HepG2 (cell line): ENCODE results near the gene TBC1D14. TPM values are rescaled to one million over a fixed set of nuclear protein-coding genes. Genes with fewer than 3 reads are reported as not detected.

Experiments used
- BRD4 ChIP-seq: sonication (generic); formaldehyde crosslinking; IDR thresholded peaks from 2 replicates; pipeline ENCODE4 v1.4.0; 2020; ENCODE audit warnings: missing genetic modification reagents
- CREB1 ChIP-seq, 2 experiments: fragments of 450-650 bp in 1 of 2; IDR thresholded peaks; 2 replicates each; pipeline ENCODE4 v1.6.1; 2016 to 2017; ENCODE audit warnings: control low read depth in 1 of 2, mild to moderate bottlenecking in 1 of 2, missing compliant biosample characterization in 1 of 2, missing genetic modification characterization in 1 of 2
- GTF3A ChIP-seq: sonication (generic); formaldehyde crosslinking; conservative IDR thresholded peaks from 2 replicates; pipeline ENCODE4 v1.4.0; 2020; ENCODE audit warnings: mild to moderate bottlenecking, missing genetic modification reagents
- HNF4G ChIP-seq, 2 experiments: sonication (generic) in 1 of 2; formaldehyde crosslinking in 1 of 2; IDR thresholded peaks; 2 replicates each; pipeline versions ENCODE4 v1.4.0 to v1.6.1; 2011 to 2020; ENCODE audit warnings: borderline replicate concordance in 2 of 2, low read depth in 2 of 2, mild to moderate bottlenecking in 2 of 2, low read length in 1 of 2, missing genetic modification reagents in 1 of 2, moderate library complexity in 1 of 2
- HOXA3 ChIP-seq: sonication (generic); formaldehyde crosslinking; IDR thresholded peaks from 2 replicates; pipeline ENCODE4 v1.5.0; 2020; ENCODE audit warnings: missing genetic modification reagents
- KAT8 ChIP-seq: IDR thresholded peaks from 2 replicates; pipeline ENCODE4 v1.6.1; 2016; ENCODE audit warnings: missing genetic modification reagents, missing compliant biosample characterization
- SCMH1 ChIP-seq: sonication (generic); formaldehyde crosslinking; IDR thresholded peaks from 2 replicates; pipeline ENCODE4 v1.9.0; 2021; ENCODE audit warnings: missing genetic modification reagents, mild to moderate bottlenecking, borderline replicate concordance
- SMAD1 ChIP-seq: sonication (generic); formaldehyde crosslinking; IDR thresholded peaks from 2 replicates; pipeline ENCODE4 v1.4.0; 2020; ENCODE audit warnings: missing genetic modification reagents, low read depth, mild to moderate bottlenecking, borderline replicate concordance
- SMARCC2 ChIP-seq: fragments of 450-650 bp; IDR thresholded peaks from 2 replicates; pipeline ENCODE4 v1.6.1; 2017; ENCODE audit warnings: antibody characterized with exemption, mild to moderate bottlenecking
- SRF ChIP-seq: IDR thresholded peaks from 2 replicates; pipeline ENCODE4 v1.6.1; 2011; ENCODE audit warnings: mild to moderate bottlenecking, low read depth, low read length, moderate library complexity
- USF2 ChIP-seq, 2 experiments: sonication (generic) in 1 of 2; formaldehyde crosslinking in 1 of 2; IDR thresholded peaks; 2 replicates each; pipeline versions ENCODE4 v1.5.1 to v1.6.1; 2011 to 2020; ENCODE audit warnings: borderline replicate concordance in 1 of 2, low read depth in 1 of 2, low read length in 1 of 2, mild to moderate bottlenecking in 1 of 2, missing genetic modification reagents in 1 of 2, moderate library complexity in 1 of 2
- ZBTB34 ChIP-seq: sonication (generic); formaldehyde crosslinking; IDR thresholded peaks from 2 replicates; pipeline ENCODE4 v1.8.0; 2022; ENCODE audit warnings: mild to moderate bottlenecking, missing genetic modification reagents
- ZFP37 ChIP-seq: sonication (generic); formaldehyde crosslinking; IDR thresholded peaks from 2 replicates; pipeline ENCODE4 v1.4.0; 2020; ENCODE audit warnings: missing genetic modification reagents, borderline replicate concordance
- ZNF12 ChIP-seq: sonication (generic); formaldehyde crosslinking; IDR thresholded peaks from 2 replicates; pipeline ENCODE4 v1.5.0; 2020; ENCODE audit warnings: missing genetic modification reagents
- ZNF282 ChIP-seq: fragments of 450-650 bp; IDR thresholded peaks from 2 replicates; pipeline ENCODE4 v1.6.1; 2018; ENCODE audit not compliant: partially characterized antibody
- ZNF326 ChIP-seq: sonication (generic); formaldehyde crosslinking; IDR thresholded peaks from 2 replicates; pipeline ENCODE4 v1.4.0; 2020; ENCODE audit warnings: missing genetic modification reagents, borderline replicate concordance
- ZNF331 ChIP-seq: sonication (generic); formaldehyde crosslinking; IDR thresholded peaks from 2 replicates; pipeline ENCODE4 v1.4.0; 2020; ENCODE audit warnings: missing genetic modification reagents
- ZNF367 ChIP-seq: sonication (generic); formaldehyde crosslinking; IDR thresholded peaks from 2 replicates; pipeline ENCODE4 v1.4.0; 2020; ENCODE audit warnings: missing genetic modification reagents, borderline replicate concordance
- ZNF441 ChIP-seq: sonication (generic); formaldehyde crosslinking; IDR thresholded peaks from 2 replicates; pipeline ENCODE4 v1.7.0; 2021; ENCODE audit warnings: missing genetic modification reagents, borderline replicate concordance
- ZNF460 ChIP-seq: sonication (generic); formaldehyde crosslinking; IDR thresholded peaks from 2 replicates; pipeline ENCODE4 v1.5.1; 2020; ENCODE audit warnings: missing genetic modification reagents, mild to moderate bottlenecking, borderline replicate concordance
- ZNF619 ChIP-seq: sonication (generic); formaldehyde crosslinking; IDR thresholded peaks from 2 replicates; pipeline ENCODE4 v1.4.0; 2020; ENCODE audit warnings: mild to moderate bottlenecking, missing genetic modification reagents
- ZNF772 ChIP-seq: sonication (generic); formaldehyde crosslinking; IDR thresholded peaks from 2 replicates; pipeline ENCODE4 v1.5.0; 2020; ENCODE audit warnings: mild to moderate bottlenecking, missing genetic modification reagents
- polyA plus RNA-seq, 8 experiments: library from polyadenylated mRNA; depleted of rRNA in 3 of 8; stranded (reverse) in 7 of 8; unstranded in 1 of 8; fragments of >200 nt; fragmentation: Illumina TruSeq in 4 of 8; extraction: Trizol in 4 of 8; gene quantifications; 2 replicates each; pipeline versions ENCODE4 v1.2.1 to v1.2.3, GENCODE V29; 2011 to 2016; ENCODE audit warnings: low read depth in 4 of 8, missing spikeins in 1 of 8, mixed read lengths in 1 of 8; ENCODE audit not compliant: insufficient read depth in 1 of 8
- total RNA-seq, 5 experiments: library from RNA; depleted of rRNA; stranded (reverse); fragments of >200 nt; fragmentation: Illumina TruSeq; extraction: Trizol; gene quantifications; 2 replicates each; pipeline ENCODE4 v1.2.3, GENCODE V29; 2016; ENCODE audit warnings: low read depth in 1 of 5
- TF ChIP-seq, protein P1 (sequence below): sonication (generic); formaldehyde crosslinking; IDR thresholded peaks from 2 replicates; pipeline ENCODE4 v1.5.1; 2020; ENCODE audit warnings: mild to moderate bottlenecking, missing genetic modification reagents, moderate library complexity

The TBC1D14 gene
- total and polyA plus RNA-seq, 2 of the 13 experiments (the other 11 are each of a cell fraction or from before 2014, with no cell fraction given): 29.5 to 46.5 TPM

GRCh38 chr4:6963139-6963611 is 53.5 kb downstream of the TBC1D14 start (continued):
- TF ChIP-seq ZNF367 (CRISPR knock-in tag): no peak
- no peak for TF ChIP-seq SCMH1 (CRISPR knock-in tag)
- TF ChIP-seq ZNF441 (CRISPR knock-in tag): peak; percentile 99
- no peak for TF ChIP-seq HOXA3 (CRISPR knock-in tag)
- TF ChIP-seq KAT8 (CRISPR knock-in tag): no peak
- TF ChIP-seq ZNF460 (CRISPR knock-in tag): no peak
- TF ChIP-seq ZFP37 (CRISPR knock-in tag): no peak
- TF ChIP-seq USF2 (IDR thresholded peaks at IDR 0.05; ENCODE audit: low read depth, low read length): peak; percentile 10; the same call in 1 of the 2 replicates
- TF ChIP-seq USF2 (CRISPR knock-in tag; IDR thresholded peaks at IDR 0.05; ENCODE audit: borderline replicate concordance): no peak
- TF ChIP-seq SMARCC2: no peak
- no peak for TF ChIP-seq GTF3A (CRISPR knock-in tag)
- TF ChIP-seq ZNF331 (CRISPR knock-in tag): peak; percentile 39; the same call in 1 of the 2 replicates
- TF ChIP-seq ZNF282: no peak
- no peak for TF ChIP-seq ZNF12 (CRISPR knock-in tag)
- TF ChIP-seq ZNF772: no peak
- no peak for TF ChIP-seq SRF
- TF ChIP-seq HNF4G (IDR thresholded peaks at IDR 0.05; ENCODE audit: borderline replicate concordance, low read depth, low read length): peak; percentile 30; the same call in 1 of the 2 replicates
- peak; percentile 20; the same call in 1 of the 2 replicates for TF ChIP-seq HNF4G (CRISPR knock-in tag; IDR thresholded peaks at IDR 0.05; ENCODE audit: borderline replicate concordance, low read depth)
- TF ChIP-seq CREB1 (IDR thresholded peaks at IDR 0.05): no peak
- no peak for TF ChIP-seq CREB1 (CRISPR knock-in tag; IDR thresholded peaks at IDR 0.05)
- TF ChIP-seq ZNF619: no peak
- TF ChIP-seq, protein P1, sequence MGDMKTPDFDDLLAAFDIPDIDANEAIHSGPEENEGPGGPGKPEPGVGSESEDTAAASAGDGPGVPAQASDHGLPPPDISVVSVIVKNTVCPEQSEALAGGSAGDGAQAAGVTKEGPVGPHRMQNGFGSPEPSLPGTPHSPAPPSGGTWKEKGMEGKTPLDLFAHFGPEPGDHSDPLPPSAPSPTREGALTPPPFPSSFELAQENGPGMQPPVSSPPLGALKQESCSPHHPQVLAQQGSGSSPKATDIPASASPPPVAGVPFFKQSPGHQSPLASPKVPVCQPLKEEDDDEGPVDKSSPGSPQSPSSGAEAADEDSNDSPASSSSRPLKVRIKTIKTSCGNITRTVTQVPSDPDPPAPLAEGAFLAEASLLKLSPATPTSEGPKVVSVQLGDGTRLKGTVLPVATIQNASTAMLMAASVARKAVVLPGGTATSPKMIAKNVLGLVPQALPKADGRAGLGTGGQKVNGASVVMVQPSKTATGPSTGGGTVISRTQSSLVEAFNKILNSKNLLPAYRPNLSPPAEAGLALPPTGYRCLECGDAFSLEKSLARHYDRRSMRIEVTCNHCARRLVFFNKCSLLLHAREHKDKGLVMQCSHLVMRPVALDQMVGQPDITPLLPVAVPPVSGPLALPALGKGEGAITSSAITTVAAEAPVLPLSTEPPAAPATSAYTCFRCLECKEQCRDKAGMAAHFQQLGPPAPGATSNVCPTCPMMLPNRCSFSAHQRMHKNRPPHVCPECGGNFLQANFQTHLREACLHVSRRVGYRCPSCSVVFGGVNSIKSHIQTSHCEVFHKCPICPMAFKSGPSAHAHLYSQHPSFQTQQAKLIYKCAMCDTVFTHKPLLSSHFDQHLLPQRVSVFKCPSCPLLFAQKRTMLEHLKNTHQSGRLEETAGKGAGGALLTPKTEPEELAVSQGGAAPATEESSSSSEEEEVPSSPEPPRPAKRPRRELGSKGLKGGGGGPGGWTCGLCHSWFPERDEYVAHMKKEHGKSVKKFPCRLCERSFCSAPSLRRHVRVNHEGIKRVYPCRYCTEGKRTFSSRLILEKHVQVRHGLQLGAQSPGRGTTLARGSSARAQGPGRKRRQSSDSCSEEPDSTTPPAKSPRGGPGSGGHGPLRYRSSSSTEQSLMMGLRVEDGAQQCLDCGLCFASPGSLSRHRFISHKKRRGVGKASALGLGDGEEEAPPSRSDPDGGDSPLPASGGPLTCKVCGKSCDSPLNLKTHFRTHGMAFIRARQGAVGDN (CRISPR knock-in tag): peak; percentile 94
- no peak for TF ChIP-seq ZNF326 (CRISPR knock-in tag)
- no peak for TF ChIP-seq SMAD1 (CRISPR knock-in tag)
- TF ChIP-seq BRD4 (CRISPR knock-in tag): no peak
- no peak for TF ChIP-seq ZBTB34
